Measurements from ENCODE around the gene ANKMY1. TPM values are rescaled to one million over a fixed set of nuclear protein-coding genes. Genes with fewer than 3 reads are reported as not detected.
A peak's percentile ranks its signal among the peaks of the same experiment; 100 is the strongest.

ANKMY1 gene
- total and polyA plus RNA-seq, 2 of the 13 experiments (the other 11 are each of a cell fraction or from before 2014, with no cell fraction given) = 11.7 to 18.8 TPM

GRCh38 chr2:240579071-240579762, 21.4 kb upstream of the ANKMY1 start (continued):
- TF ChIP-seq, protein P1, sequence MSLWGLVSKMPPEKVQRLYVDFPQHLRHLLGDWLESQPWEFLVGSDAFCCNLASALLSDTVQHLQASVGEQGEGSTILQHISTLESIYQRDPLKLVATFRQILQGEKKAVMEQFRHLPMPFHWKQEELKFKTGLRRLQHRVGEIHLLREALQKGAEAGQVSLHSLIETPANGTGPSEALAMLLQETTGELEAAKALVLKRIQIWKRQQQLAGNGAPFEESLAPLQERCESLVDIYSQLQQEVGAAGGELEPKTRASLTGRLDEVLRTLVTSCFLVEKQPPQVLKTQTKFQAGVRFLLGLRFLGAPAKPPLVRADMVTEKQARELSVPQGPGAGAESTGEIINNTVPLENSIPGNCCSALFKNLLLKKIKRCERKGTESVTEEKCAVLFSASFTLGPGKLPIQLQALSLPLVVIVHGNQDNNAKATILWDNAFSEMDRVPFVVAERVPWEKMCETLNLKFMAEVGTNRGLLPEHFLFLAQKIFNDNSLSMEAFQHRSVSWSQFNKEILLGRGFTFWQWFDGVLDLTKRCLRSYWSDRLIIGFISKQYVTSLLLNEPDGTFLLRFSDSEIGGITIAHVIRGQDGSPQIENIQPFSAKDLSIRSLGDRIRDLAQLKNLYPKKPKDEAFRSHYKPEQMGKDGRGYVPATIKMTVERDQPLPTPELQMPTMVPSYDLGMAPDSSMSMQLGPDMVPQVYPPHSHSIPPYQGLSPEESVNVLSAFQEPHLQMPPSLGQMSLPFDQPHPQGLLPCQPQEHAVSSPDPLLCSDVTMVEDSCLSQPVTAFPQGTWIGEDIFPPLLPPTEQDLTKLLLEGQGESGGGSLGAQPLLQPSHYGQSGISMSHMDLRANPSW (CRISPR knock-in tag; IDR thresholded peaks at IDR 0.05; ENCODE audit: borderline replicate concordance) = no peak
- TF ChIP-seq EED (CRISPR knock-in tag; IDR thresholded peaks at IDR 0.05) (0 out of 2 replicates have a peak, but pooled peaks have one; percentile 21), SETDB1 (CRISPR knock-in tag; IDR thresholded peaks at IDR 0.05; ENCODE audit: borderline replicate concordance) (no peak), RBFOX2 (IDR thresholded peaks at IDR 0.05; ENCODE audit: low read depth, low read length) (0 out of 2 replicates have a peak, but pooled peaks have one; percentile 6), ZNF367 (CRISPR knock-in tag; IDR thresholded peaks at IDR 0.05; ENCODE audit: borderline replicate concordance) (no peak), JUN (CRISPR knock-in tag; IDR thresholded peaks at IDR 0.05) (no peak), ZNF333 (CRISPR knock-in tag; IDR thresholded peaks at IDR 0.05; ENCODE audit: borderline replicate concordance) (no peak), NONO (IDR thresholded peaks at IDR 0.05) (no peak), NONO (CRISPR knock-in tag; conservative IDR thresholded peaks at IDR 0.05) (0 out of 2 replicates have a peak, but pooled peaks have one; percentile 52)
- TF ChIP-seq, protein P2, sequence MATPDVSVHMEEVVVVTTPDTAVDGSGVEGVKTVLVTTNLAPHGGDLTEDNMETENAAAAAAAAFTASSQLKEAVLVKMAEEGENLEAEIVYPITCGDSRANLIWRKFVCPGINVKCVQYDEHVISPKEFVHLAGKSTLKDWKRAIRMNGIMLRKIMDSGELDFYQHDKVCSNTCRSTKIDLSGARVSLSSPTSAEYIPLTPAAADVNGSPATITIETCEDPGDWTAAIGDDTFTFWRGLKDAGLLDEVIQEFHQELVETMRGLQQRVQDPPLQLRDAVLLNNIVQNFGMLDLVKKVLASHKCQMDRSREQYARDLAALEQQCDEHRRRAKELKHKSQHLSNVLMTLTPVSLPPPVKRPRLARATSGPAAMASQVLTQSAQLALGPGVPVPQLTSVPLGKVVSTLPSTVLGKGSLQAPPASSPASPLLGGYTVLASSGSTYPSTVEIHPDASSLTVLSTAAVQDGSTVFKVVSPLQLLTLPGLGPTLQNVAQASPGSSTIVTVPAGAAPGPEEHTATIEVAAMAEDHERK (CRISPR knock-in tag; IDR thresholded peaks at IDR 0.05; ENCODE audit: low read depth) = no peak
- TF ChIP-seq, protein P3, sequence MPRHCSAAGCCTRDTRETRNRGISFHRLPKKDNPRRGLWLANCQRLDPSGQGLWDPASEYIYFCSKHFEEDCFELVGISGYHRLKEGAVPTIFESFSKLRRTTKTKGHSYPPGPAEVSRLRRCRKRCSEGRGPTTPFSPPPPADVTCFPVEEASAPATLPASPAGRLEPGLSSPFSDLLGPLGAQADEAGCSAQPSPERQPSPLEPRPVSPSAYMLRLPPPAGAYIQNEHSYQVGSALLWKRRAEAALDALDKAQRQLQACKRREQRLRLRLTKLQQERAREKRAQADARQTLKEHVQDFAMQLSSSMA (CRISPR knock-in tag; IDR thresholded peaks at IDR 0.05) = no peak
- TF ChIP-seq, protein P4, sequence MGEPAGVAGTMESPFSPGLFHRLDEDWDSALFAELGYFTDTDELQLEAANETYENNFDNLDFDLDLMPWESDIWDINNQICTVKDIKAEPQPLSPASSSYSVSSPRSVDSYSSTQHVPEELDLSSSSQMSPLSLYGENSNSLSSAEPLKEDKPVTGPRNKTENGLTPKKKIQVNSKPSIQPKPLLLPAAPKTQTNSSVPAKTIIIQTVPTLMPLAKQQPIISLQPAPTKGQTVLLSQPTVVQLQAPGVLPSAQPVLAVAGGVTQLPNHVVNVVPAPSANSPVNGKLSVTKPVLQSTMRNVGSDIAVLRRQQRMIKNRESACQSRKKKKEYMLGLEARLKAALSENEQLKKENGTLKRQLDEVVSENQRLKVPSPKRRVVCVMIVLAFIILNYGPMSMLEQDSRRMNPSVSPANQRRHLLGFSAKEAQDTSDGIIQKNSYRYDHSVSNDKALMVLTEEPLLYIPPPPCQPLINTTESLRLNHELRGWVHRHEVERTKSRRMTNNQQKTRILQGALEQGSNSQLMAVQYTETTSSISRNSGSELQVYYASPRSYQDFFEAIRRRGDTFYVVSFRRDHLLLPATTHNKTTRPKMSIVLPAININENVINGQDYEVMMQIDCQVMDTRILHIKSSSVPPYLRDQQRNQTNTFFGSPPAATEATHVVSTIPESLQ (CRISPR knock-in tag; conservative IDR thresholded peaks at IDR 0.05) = 0 out of 2 replicates have a peak, but pooled peaks have one; percentile 31

Measured in HepG2 (cell line).